NT2/D1 (cell line): ENCODE measurements around the gene WTIP.

Source experiments
- SUZ12 ChIP-seq: IDR thresholded peaks from 2 replicates; pipeline ENCODE4 v1.6.1; 2011; ENCODE audit not compliant: insufficient read length, insufficient read depth; ENCODE audit errors: extremely low read depth
- YY1 ChIP-seq: IDR thresholded peaks from 2 replicates; pipeline ENCODE4 v1.6.1; 2011; ENCODE audit not compliant: insufficient read length, insufficient read depth
- ZNF274 ChIP-seq: IDR thresholded peaks from 2 replicates; pipeline ENCODE4 v1.6.1; 2011; ENCODE audit warnings: mild to moderate bottlenecking, low read depth, low read length

DNA sequence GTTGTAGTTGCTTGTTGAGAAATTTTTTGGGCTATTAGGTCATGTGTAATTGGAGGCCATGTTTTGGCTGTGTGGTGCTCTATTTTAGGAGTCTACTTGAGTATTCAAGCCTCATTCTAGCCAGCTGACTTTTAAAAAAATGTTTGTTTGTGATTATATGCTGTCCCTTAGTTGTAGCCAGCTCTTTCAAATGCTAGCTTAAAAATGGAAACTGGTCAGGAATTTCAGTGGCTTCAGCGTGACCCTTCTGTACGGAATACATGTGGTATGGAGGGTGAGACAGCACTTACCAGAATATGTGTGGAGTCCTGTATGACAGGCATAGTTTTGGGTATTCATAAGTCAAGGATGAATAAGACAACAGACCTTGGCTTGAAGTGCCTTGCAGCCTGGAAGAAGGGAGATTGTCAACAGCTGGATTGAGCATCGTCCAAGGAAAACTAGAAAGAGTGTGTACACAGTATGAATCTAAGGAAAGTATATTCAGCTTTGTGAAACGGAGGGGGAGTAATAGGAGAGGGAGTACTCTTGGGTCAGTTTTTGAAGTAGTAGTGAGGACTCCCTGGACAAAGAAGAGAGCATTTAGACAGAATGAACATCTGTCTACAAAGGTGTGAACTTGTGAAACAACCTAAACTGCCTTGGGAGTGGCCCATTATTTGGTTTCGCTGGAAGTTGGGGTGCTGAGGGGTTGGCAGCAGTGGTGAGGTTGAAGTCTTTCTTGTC lies 20.0 kb upstream of the WTIP start:
- TF ChIP-seq YY1 (no peak), SUZ12 (no peak), ZNF274 (no peak)
